HFFc6 (cell line): ENCODE measurements around the gene GATAD2B. TPM values are rescaled to one million over a fixed set of nuclear protein-coding genes. Genes with fewer than 3 reads are reported as not detected.

Experiments
- DNase-seq: peaks from one replicate; pipeline ENCODE4 v3.0.0-alpha.2; 2018
- H3K27ac Mint-ChIP-seq: 2 replicates; pipeline ENCODE4 v1.8.0; 2020; ENCODE audit warnings: mild to moderate bottlenecking, mixed read lengths
- H3K27me3 Mint-ChIP-seq: 2 replicates; pipeline ENCODE4 v1.8.0; 2021; ENCODE audit warnings: mild to moderate bottlenecking, moderate library complexity, mixed read lengths; ENCODE audit not compliant: insufficient read depth
- H3K36me3 Mint-ChIP-seq: 2 replicates; pipeline ENCODE4 v1.8.0; 2021; ENCODE audit warnings: low read depth, mixed read lengths
- H3K4me1 Mint-ChIP-seq: 2 replicates; pipeline ENCODE4 v1.8.0; 2020; ENCODE audit warnings: low read depth, mixed read lengths
- H3K4me3 Mint-ChIP-seq: 2 replicates; pipeline ENCODE4 v1.8.0; 2020; ENCODE audit warnings: mild to moderate bottlenecking, moderate library complexity, mixed read lengths
- H3K9me3 Mint-ChIP-seq: 2 replicates; pipeline ENCODE4 v1.8.0; 2020; ENCODE audit warnings: mild to moderate bottlenecking, mixed read lengths
- total RNA-seq, 6 experiments: library from RNA; stranded (reverse); fragmentation: NEBNext Ultra II Directional; extraction: Animal tissue kit (Norgen Biotek cat#: 25700); gene quantifications; 2 replicates in 1 of 6; 3 replicates in 5 of 6; pipeline ENCODE4 v1.2.3, GENCODE V29; 2021
- TF ChIP-seq, protein P1 (sequence below): fragments of 200-600 bp; sonication (generic); IDR thresholded peaks from 2 replicates; pipeline ENCODE4 v1.5.0; 2021; ENCODE audit warnings: antibody characterized with exemption, mild to moderate bottlenecking

GATAD2B gene
- total RNA-seq, 6 experiments from 2014 or later = 29.3 to 40.9 (median 38.4) TPM

- TF ChIP-seq, protein P1, sequence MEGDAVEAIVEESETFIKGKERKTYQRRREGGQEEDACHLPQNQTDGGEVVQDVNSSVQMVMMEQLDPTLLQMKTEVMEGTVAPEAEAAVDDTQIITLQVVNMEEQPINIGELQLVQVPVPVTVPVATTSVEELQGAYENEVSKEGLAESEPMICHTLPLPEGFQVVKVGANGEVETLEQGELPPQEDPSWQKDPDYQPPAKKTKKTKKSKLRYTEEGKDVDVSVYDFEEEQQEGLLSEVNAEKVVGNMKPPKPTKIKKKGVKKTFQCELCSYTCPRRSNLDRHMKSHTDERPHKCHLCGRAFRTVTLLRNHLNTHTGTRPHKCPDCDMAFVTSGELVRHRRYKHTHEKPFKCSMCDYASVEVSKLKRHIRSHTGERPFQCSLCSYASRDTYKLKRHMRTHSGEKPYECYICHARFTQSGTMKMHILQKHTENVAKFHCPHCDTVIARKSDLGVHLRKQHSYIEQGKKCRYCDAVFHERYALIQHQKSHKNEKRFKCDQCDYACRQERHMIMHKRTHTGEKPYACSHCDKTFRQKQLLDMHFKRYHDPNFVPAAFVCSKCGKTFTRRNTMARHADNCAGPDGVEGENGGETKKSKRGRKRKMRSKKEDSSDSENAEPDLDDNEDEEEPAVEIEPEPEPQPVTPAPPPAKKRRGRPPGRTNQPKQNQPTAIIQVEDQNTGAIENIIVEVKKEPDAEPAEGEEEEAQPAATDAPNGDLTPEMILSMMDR = no peak
- Mint-ChIP-seq H3K36me3 (peaks cover 5% of the 10 kb centered on the region; the same call in 1 of the 2 replicates), H3K27ac (peak overlapping the region; percentile 52), H3K4me1 (peaks cover 10% of the 10 kb centered on the region), H3K4me3 (no peak overlapping the region), H3K27me3 (peaks cover 3% of the 10 kb centered on the region), H3K9me3 (no peaks in the 10 kb centered on the region)
- DNase-seq = no peak
Observed at GRCh38 chr1:153804112-153804511, 118.7 kb downstream of the GATAD2B start.

DNA sequence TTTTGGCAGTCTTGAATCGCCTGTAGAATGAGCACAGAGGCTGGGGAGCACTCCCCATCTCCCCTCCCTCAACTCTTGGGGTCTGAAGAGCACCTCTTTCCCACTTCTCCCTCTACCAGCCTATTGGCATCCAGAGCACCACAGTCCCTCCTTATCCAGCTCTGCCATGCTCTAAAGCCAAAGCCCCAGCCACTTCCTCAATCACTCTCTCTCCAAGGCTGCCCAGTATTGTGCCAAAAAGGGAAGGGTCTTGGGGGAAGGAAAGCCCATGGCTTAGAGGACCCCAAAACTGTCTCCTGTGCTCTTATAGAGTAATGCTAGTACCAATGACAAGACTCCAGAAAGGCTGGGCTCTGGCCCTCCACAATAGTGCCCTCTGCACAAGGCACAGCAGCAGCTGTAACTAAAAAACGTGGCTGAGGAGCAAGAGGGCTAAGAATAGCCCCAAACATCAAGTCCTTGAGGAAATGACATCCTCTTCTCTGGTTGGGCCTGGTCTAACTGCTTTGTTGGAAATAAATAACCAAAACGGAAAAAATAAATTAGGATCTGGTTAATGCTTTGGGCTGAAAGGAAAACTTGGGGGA is 119.2 kb downstream of the GATAD2B start:
- H3K9me3 Mint-ChIP-seq = no peaks in the 10 kb centered on the region
- H3K27ac Mint-ChIP-seq = peak overlapping the region; percentile 17; the same call in 1 of the 2 replicates
- H3K27me3 Mint-ChIP-seq = peaks cover 3% of the 10 kb centered on the region
- H3K4me3 Mint-ChIP-seq = no peak overlapping the region
- no peaks in the 10 kb centered on the region for H3K36me3 Mint-ChIP-seq
- TF ChIP-seq, protein P1 = no peak
- peaks cover 10% of the 10 kb centered on the region for H3K4me1 Mint-ChIP-seq
- DNase-seq = no peak

- H3K27ac Mint-ChIP-seq = no peak overlapping the region
- TF ChIP-seq, protein P1 = no peak
- peaks cover 3% of the 10 kb centered on the region for H3K27me3 Mint-ChIP-seq
- no peak overlapping the region for H3K4me3 Mint-ChIP-seq
- no peaks in the 10 kb centered on the region for H3K9me3 Mint-ChIP-seq
- DNase-seq = no peak
- H3K36me3 Mint-ChIP-seq = no peaks in the 10 kb centered on the region
- peaks cover 10% of the 10 kb centered on the region for H3K4me1 Mint-ChIP-seq
Observed at GRCh38 chr1:153801786-153802697, 120.7 kb downstream of the GATAD2B start.

GRCh38 chr1:153801028-153801625 is 121.6 kb downstream of the GATAD2B start:
- Mint-ChIP-seq H3K27ac (no peak overlapping the region; the same call in 1 of the 2 replicates), H3K36me3 (no peaks in the 10 kb centered on the region)
- TF ChIP-seq, protein P1 = no peak

GRCh38 chr1:153800516-153800915 is 122.3 kb downstream of the GATAD2B start:
- peaks cover 2% of the 10 kb centered on the region for H3K27me3 Mint-ChIP-seq
- H3K27ac Mint-ChIP-seq = no peak overlapping the region; the same call in 1 of the 2 replicates
- no peaks in the 10 kb centered on the region for H3K9me3 Mint-ChIP-seq
- H3K4me3 Mint-ChIP-seq = no peak overlapping the region
- TF ChIP-seq, protein P1 = no peak
- peaks cover 6% of the 10 kb centered on the region for H3K4me1 Mint-ChIP-seq
- H3K36me3 Mint-ChIP-seq = no peaks in the 10 kb centered on the region
- DNase-seq = no peak

More at GRCh38 chr1:153801028-153801625, 121.6 kb downstream of the GATAD2B start:
- Mint-ChIP-seq H3K27me3 (peaks cover 2% of the 10 kb centered on the region), H3K4me3 (no peak overlapping the region; the same call in 1 of the 2 replicates), H3K4me1 (peaks cover 10% of the 10 kb centered on the region), H3K9me3 (no peaks in the 10 kb centered on the region)
- DNase-seq = no peak
